ENCODE data around the gene TSSK3.

The TSSK3 gene

GRCh38 chr1:32388641-32389040 is 26.3 kb downstream of the TSSK3 start:
- DNase-seq (ENCODE audit: low read depth) = no peak
- H3K4me3 ChIP-seq (ENCODE audit: low read depth, low read length) = no peak overlapping the region
- TF ChIP-seq POLR2A (IDR thresholded peaks at IDR 0.05; ENCODE audit: extremely low read depth, insufficient read length) (no peak), MAX (IDR thresholded peaks at IDR 0.05; ENCODE audit: low read depth, low read length) (no peak), CTCF (IDR thresholded peaks at IDR 0.05; ENCODE audit: low read depth, low read length) (no peak)

- H3K4me3 ChIP-seq (ENCODE audit: low read depth, low read length) = no peak overlapping the region
- DNase-seq (ENCODE audit: low read depth) = peak; percentile 23
- no peak for TF ChIP-seq MYC (IDR thresholded peaks at IDR 0.05; ENCODE audit: low read depth, low read length)
- TF ChIP-seq MAX (IDR thresholded peaks at IDR 0.05; ENCODE audit: low read depth, low read length) = no peak
- TF ChIP-seq POLR2A (IDR thresholded peaks at IDR 0.05; ENCODE audit: extremely low read depth, insufficient read length) = no peak
- no peak for TF ChIP-seq CTCF (IDR thresholded peaks at IDR 0.05; ENCODE audit: low read depth, low read length)
Measured at GRCh38 chr1:32390904-32391870, 28.8 kb downstream of the TSSK3 start.

GRCh38 chr1:32392325-32392724 is 30.0 kb downstream of the TSSK3 start:
- no peak for TF ChIP-seq CTCF (IDR thresholded peaks at IDR 0.05; ENCODE audit: low read depth, low read length)
- TF ChIP-seq MAX (IDR thresholded peaks at IDR 0.05; ENCODE audit: low read depth, low read length) = no peak
- TF ChIP-seq MYC (IDR thresholded peaks at IDR 0.05; ENCODE audit: low read depth, low read length) = no peak
- no peak for TF ChIP-seq POLR2A (IDR thresholded peaks at IDR 0.05; ENCODE audit: extremely low read depth, insufficient read length)
- H3K4me3 ChIP-seq (ENCODE audit: low read depth, low read length) = no peak overlapping the region
- DNase-seq (ENCODE audit: low read depth) = peak; percentile 27

GRCh38 chr1:32393136-32393535 is 30.8 kb downstream of the TSSK3 start:
- H3K4me3 ChIP-seq (ENCODE audit: low read depth, low read length) = peak overlapping the region; percentile 89
- TF ChIP-seq MYC (IDR thresholded peaks at IDR 0.05; ENCODE audit: low read depth, low read length) (no peak), CTCF (IDR thresholded peaks at IDR 0.05; ENCODE audit: low read depth, low read length) (no peak), MAX (IDR thresholded peaks at IDR 0.05; ENCODE audit: low read depth, low read length) (no peak), POLR2A (IDR thresholded peaks at IDR 0.05; ENCODE audit: extremely low read depth, insufficient read length) (no peak)
- no peak for DNase-seq (ENCODE audit: low read depth)

- DNase-seq (ENCODE audit: low read depth) = peak; percentile 49
- TF ChIP-seq POLR2A (IDR thresholded peaks at IDR 0.05; ENCODE audit: extremely low read depth, insufficient read length) (no peak), CTCF (IDR thresholded peaks at IDR 0.05; ENCODE audit: low read depth, low read length) (no peak), MYC (IDR thresholded peaks at IDR 0.05; ENCODE audit: low read depth, low read length) (no peak), MAX (IDR thresholded peaks at IDR 0.05; ENCODE audit: low read depth, low read length) (no peak)
- H3K4me3 ChIP-seq (ENCODE audit: low read depth, low read length) = peak overlapping the region; percentile 89
Measured at GRCh38 chr1:32393832-32394140, 31.4 kb downstream of the TSSK3 start.
